Hepatocyte (in vitro differentiated cells): ENCODE data around the gene LHX5.

Source experiments
- CTCF ChIP-seq: fragments of 200-600 bp; sonication (generic); IDR thresholded peaks from 2 replicates; pipeline ENCODE4 v1.5.1; 2016; ENCODE audit warnings: antibody characterized with exemption, mild to moderate bottlenecking; ENCODE audit not compliant: poor library complexity
- EZH2phosphoT487 ChIP-seq: fragments of 200-600 bp; sonication (generic); IDR thresholded peaks from one replicate; pipeline ENCODE4 v1.6.1; 2018; ENCODE audit warnings: antibody characterized with exemption, mild to moderate bottlenecking, low read depth, moderate library complexity; ENCODE audit not compliant: unreplicated experiment, severe bottlenecking

DNA sequence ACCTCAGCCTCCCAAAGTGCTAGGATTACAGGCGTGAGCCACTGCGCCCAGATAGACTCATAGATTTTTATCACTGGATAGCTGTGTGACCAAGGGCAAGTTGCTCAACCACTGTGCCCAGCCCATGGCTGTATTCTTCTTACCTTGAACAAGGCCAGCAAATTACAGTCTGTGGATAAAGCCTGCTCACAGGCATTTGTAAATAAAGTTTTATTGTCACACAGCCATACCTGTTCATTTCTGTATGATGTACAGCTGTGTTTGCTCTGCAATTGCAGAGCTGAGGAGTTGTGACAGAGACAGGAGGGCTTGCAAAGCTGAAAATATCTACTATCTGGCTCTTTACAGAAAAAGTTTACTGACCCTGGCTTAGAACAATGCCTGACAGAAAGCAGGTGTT, 35.2 kb upstream of the LHX5 start:
- TF ChIP-seq CTCF = no peak
- no peak for TF ChIP-seq EZH2phosphoT487
